ENCODE results near the gene DSTN. TPM values are rescaled to one million over a fixed set of nuclear protein-coding genes. Genes with fewer than 3 reads are reported as not detected.

DSTN gene
- total and polyA plus RNA-seq, 8 donors = 334 to 1,254 (median 577) TPM

- H3K27ac ChIP-seq = peak overlapping the region in 4 of 5 donors; percentile 56 to 73 (median 62)
- H3K27me3 ChIP-seq = no peaks in the 10 kb centered on the region
- H3K4me1 ChIP-seq = peaks cover 37 to 99% (median 73%) of the 10 kb centered on the region in 4 donors
- no peak overlapping the region for H3K4me3 ChIP-seq
- no peak for DNase-seq
- intact Hi-C loops (cut with DNase I; ENCODE audit: low total_unique reads) = no loop called here
- H3K36me3 ChIP-seq = peaks cover 14 to 87% (median 77%) of the 10 kb centered on the region in 4 donors
- no peaks in the 10 kb centered on the region for H3K9me3 ChIP-seq
- no peak for TF ChIP-seq POLR2A (IDR thresholded peaks at IDR 0.05)
- TF ChIP-seq, protein P1, sequence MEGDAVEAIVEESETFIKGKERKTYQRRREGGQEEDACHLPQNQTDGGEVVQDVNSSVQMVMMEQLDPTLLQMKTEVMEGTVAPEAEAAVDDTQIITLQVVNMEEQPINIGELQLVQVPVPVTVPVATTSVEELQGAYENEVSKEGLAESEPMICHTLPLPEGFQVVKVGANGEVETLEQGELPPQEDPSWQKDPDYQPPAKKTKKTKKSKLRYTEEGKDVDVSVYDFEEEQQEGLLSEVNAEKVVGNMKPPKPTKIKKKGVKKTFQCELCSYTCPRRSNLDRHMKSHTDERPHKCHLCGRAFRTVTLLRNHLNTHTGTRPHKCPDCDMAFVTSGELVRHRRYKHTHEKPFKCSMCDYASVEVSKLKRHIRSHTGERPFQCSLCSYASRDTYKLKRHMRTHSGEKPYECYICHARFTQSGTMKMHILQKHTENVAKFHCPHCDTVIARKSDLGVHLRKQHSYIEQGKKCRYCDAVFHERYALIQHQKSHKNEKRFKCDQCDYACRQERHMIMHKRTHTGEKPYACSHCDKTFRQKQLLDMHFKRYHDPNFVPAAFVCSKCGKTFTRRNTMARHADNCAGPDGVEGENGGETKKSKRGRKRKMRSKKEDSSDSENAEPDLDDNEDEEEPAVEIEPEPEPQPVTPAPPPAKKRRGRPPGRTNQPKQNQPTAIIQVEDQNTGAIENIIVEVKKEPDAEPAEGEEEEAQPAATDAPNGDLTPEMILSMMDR (IDR thresholded peaks at IDR 0.05) = no peak
- no peak for TF ChIP-seq EP300 (IDR thresholded peaks at IDR 0.05)
- no peak for TF ChIP-seq POLR2AphosphoS5 (IDR thresholded peaks at IDR 0.05)
- 47 to 74% (median 57%) methylated on average over 2 of the region's 2 CpGs for WGBS, 5 donors
Observed at GRCh38 chr20:17606001-17606400, 36.1 kb downstream of the DSTN start.

GRCh38 chr20:17608701-17609497, 39.0 kb downstream of the DSTN start:
- DNase-seq = no peak
- intact Hi-C loops (cut with DNase I; ENCODE audit: low total_unique reads) = no loop called here
- Histone ChIP-seq H3K27me3 (no peaks in the 10 kb centered on the region), H3K36me3 (peaks cover 10 to 70% (median 61%) of the 10 kb centered on the region in 4 donors), H3K9me3 (no peaks in the 10 kb centered on the region), H3K4me3 (no peak overlapping the region), H3K4me1 (peaks cover 54 to 99% (median 80%) of the 10 kb centered on the region in 4 donors), H3K27ac (peak overlapping the region in 4 of 5 donors; percentile 76 to 85 (median 83))
- WGBS, 5 donors = 73 to 80% (median 79%) methylated on average over 3 of the region's 3 CpGs
- no peak for TF ChIP-seq POLR2AphosphoS5 (IDR thresholded peaks at IDR 0.05)
- TF ChIP-seq EP300 (IDR thresholded peaks at IDR 0.05) = no peak
- no peak for TF ChIP-seq POLR2A (IDR thresholded peaks at IDR 0.05)
- TF ChIP-seq, protein P1 (IDR thresholded peaks at IDR 0.05) = no peak

GRCh38 chr20:17609811-17610377, 40.0 kb downstream of the DSTN start:
- DNase-seq = peak in 1 of 2 donors; percentile 6
- Histone ChIP-seq H3K27me3 (no peaks in the 10 kb centered on the region), H3K36me3 (peaks cover 10 to 64% (median 56%) of the 10 kb centered on the region in 4 donors), H3K27ac (peak overlapping the region; percentile 64 to 85 (median 83)), H3K4me1 (peaks cover 56 to 99% (median 80%) of the 10 kb centered on the region in 4 donors), H3K9me3 (no peaks in the 10 kb centered on the region), H3K4me3 (no peak overlapping the region)
- intact Hi-C loops (cut with DNase I; ENCODE audit: low total_unique reads) = no loop called here
- TF ChIP-seq, protein P1 (IDR thresholded peaks at IDR 0.05) = no peak
- TF ChIP-seq POLR2AphosphoS5 (IDR thresholded peaks at IDR 0.05) = peak in 1 of 3 donors; percentile 5
- WGBS, 5 donors = 39 to 76% (median 51%) methylated on average over 8 of the region's 8 CpGs

DNA sequence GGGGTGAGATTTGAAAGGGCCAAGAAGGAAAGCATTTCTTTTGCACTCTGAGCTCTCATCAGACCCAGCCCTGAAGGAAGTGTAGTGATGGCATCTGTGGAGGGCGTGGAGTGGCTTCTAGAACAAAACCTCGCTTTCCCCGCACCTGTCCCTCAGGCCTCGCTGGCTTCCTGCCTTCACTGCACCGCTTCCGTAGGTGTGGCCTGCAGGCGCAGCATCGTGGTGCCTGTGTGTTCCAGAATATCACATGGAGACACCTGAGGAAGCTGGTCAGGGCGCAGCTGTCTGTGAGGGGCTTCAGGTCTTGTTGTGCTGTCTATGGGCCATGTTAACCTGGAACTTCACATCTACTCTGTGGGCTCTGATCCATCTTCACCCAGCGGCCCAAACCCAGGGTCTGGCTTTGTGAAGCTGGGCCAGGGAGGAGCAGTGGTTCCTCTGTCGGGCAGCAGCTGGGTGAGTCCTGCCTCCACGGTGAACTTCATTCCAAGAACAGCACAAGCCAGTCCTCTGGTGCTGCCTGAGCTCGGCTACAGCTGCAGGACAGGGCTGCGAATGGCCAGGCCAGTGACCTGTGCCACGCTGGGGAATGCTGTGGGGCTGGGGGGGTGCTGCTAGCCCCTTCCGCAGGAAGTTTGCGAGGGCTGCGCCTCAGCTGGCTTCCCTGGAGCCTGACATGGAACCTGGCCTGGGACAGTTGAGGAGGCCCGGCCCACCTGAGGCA, 40.9 kb downstream of the DSTN start:
- H3K4me3 ChIP-seq = no peak overlapping the region
- 29 to 48% (median 34%) methylated on average over 15 to 19 of the region's 19 CpGs for WGBS, 5 donors
- no peaks in the 10 kb centered on the region for H3K9me3 ChIP-seq
- DNase-seq = peak; percentile 66
- TF ChIP-seq, protein P1 (IDR thresholded peaks at IDR 0.05) = no peak
- TF ChIP-seq POLR2AphosphoS5 (IDR thresholded peaks at IDR 0.05) = peak in 2 of 3 donors; percentile 1 to 18
- TF ChIP-seq EP300 (IDR thresholded peaks at IDR 0.05) = no peak
- TF ChIP-seq POLR2A (IDR thresholded peaks at IDR 0.05) = no peak
- H3K27me3 ChIP-seq = no peaks in the 10 kb centered on the region
- peaks cover 58 to 99% (median 80%) of the 10 kb centered on the region in 4 donors for H3K4me1 ChIP-seq
- peaks cover 5 to 64% (median 58%) of the 10 kb centered on the region in 4 donors for H3K36me3 ChIP-seq
- intact Hi-C loops (cut with DNase I; ENCODE audit: low total_unique reads) = no loop called here
- H3K27ac ChIP-seq = peak overlapping the region; percentile 67 to 85 (median 83)

All from stomach (tissue), 9 donors.